Breast epithelium (tissue), 3 donors: ENCODE results near the gene CPAMD8.

Experiments used
- CTCF ChIP-seq, 3 donors: fragments of 450-650 bp; IDR thresholded peaks; one replicate each; pipeline ENCODE4 v1.5.1; 2016 to 2017; ENCODE audit warnings: antibody characterized with exemption in 3 of 3, mild to moderate bottlenecking in 3 of 3, moderate library complexity in 3 of 3
- POLR2A ChIP-seq: fragments of 450-650 bp; IDR thresholded peaks from one replicate; pipeline ENCODE4 v1.6.1; 2016; ENCODE audit warnings: antibody characterized with exemption, mild to moderate bottlenecking, moderate library complexity

- TF ChIP-seq POLR2A (no peak), CTCF (IDR thresholded peaks at IDR 0.05) (no peak)
Measured at GRCh38 chr19:16889366-16889882, 137.2 kb downstream of the CPAMD8 start.
